Right cardiac atrium (tissue), 5 donors: ENCODE data around the gene EID2. TPM values are rescaled to one million over a fixed set of nuclear protein-coding genes. Genes with fewer than 3 reads are reported as not detected.
A peak's percentile ranks its signal among the peaks of the same experiment; 100 is the strongest.

ENCODE experiments used
- ATAC-seq, 2 donors: fragments of 200-7000 bp; cut with Tn5 transposase; one replicate each; pipeline versions ENCODE4 v1.8.0 to v1.9.1; 2020; ENCODE audit warnings: moderate library complexity in 2 of 2, mild to moderate bottlenecking in 1 of 2
- DNase-seq, 3 donors: peaks; one replicate each; pipeline ENCODE4 v3.0.0-alpha.2; 2020
- H3K27ac ChIP-seq: one replicate; pipeline ENCODE4 v1.5.1; 2013; ENCODE audit warnings: mild to moderate bottlenecking, low read length, control low read depth, moderate library complexity
- H3K27me3 ChIP-seq: one replicate; pipeline ENCODE4 v1.6.1; 2013; ENCODE audit not compliant: control insufficient read depth, insufficient read depth
- H3K4me1 ChIP-seq: one replicate; pipeline ENCODE4 v1.6.1; 2013; ENCODE audit warnings: low read length; ENCODE audit not compliant: control insufficient read depth, insufficient read depth
- H3K4me3 ChIP-seq: one replicate; pipeline ENCODE4 v1.5.1; 2013; ENCODE audit warnings: low read length, control low read depth
- H3K9me3 ChIP-seq: one replicate; pipeline ENCODE4 v1.6.1; 2013; ENCODE audit warnings: low read length; ENCODE audit not compliant: control insufficient read depth
- WGBS: extraction: QIAGEN DNeasy Blood & Tissue Kit; methylation state at CpG from one replicate; pipeline ENCODE4 v1.1.7; 2013; 5-methylcytosine and 5-hydroxymethylcytosine counted together
- intact Hi-C, 4 donors: fragments of 100-400 bp; cut with DNase I; formaldehyde crosslinking; loops; one replicate each; pipeline versions ENCODE4 v1.11.0 to v1.14.0; 2022 to 2023
- polyA plus RNA-seq: library from polyadenylated mRNA; stranded (reverse); fragments of 200-250 nt; gene quantifications from one replicate; pipeline ENCODE4 v1.2.3, GENCODE V29; 2013
- total RNA-seq, 4 donors: library from RNA; stranded (reverse); fragmentation: NEBNext Ultra II Directional; extraction: Animal tissue kit (Norgen Biotek cat#: 25700); gene quantifications; one replicate each; pipeline ENCODE4 v1.2.1, GENCODE V29; 2021
- donor health status: healthy with polysubstance abuse.
- donor health status: DM: no; HTN: yes; CAD: no.
- donor health status: DM: no; HTN: no; CAD: no.
- donor health status: DM: no; HTN: yes; CAD: no; lungs with severe emphysema.
- donor health status: DM: yes; HTN: yes; CAD: no.

The EID2 gene
- total and polyA plus RNA-seq, 5 donors, result 12.3 to 15.0 (median 13.6) TPM

- peak overlapping the region; percentile 97 for H3K27ac ChIP-seq
- ATAC-seq, result no peak
- peak overlapping the region; percentile 88 for H3K4me3 ChIP-seq
- 2% methylated on average over 10 of the region's 10 CpGs for WGBS
- H3K9me3 ChIP-seq, result no peaks in the 10 kb centered on the region
- DNase-seq, result no peak
- H3K27me3 ChIP-seq, result no peaks in the 10 kb centered on the region
- intact Hi-C loops, result loop anchor here in 2 of 4 donors (10.0 kb wide), 1 partner anchor 94 kb away; the partner anchor contains the start of gene SUPT5H (in 2 of the 2)
- H3K4me1 ChIP-seq, result no peaks in the 10 kb centered on the region
Measured at GRCh38 chr19:39539165-39539517, 820 bp downstream of the EID2 start.

DNA sequence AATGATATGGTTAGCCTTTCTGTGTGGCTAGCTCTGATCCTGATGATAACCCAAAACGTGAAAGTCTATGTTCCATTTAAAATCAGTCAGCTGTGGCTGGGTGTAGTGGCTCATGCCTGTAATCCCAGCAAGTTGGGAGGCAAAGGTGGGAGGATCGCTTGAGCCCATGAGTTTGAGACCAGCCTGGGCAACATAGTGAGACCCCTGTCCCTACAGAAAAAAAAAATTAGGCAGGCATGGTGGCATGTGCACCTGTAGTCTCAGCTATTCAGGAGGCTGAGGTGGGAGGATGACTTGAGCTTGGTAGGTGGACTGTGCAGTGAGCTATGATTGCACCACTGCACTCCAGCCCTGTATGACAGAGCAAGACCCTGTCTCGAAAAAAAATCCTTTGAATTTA lies 6.2 kb downstream of the EID2 start:
- Histone ChIP-seq H3K4me1 (no peaks in the 10 kb centered on the region), H3K4me3 (no peak overlapping the region), H3K27ac (no peak overlapping the region), H3K9me3 (no peaks in the 10 kb centered on the region), H3K27me3 (no peaks in the 10 kb centered on the region)
- DNase-seq (no peak), ATAC-seq (no peak)
- 65% methylated on average over 3 of the region's 3 CpGs for WGBS
- intact Hi-C loops, result loop anchor here in 3 of 4 donors (5.0 to 10.0 kb wide), 3 partner anchors 56 to 89 kb away; partner anchors contain the start of gene SUPT5H (in 2 of the 3)

DNA sequence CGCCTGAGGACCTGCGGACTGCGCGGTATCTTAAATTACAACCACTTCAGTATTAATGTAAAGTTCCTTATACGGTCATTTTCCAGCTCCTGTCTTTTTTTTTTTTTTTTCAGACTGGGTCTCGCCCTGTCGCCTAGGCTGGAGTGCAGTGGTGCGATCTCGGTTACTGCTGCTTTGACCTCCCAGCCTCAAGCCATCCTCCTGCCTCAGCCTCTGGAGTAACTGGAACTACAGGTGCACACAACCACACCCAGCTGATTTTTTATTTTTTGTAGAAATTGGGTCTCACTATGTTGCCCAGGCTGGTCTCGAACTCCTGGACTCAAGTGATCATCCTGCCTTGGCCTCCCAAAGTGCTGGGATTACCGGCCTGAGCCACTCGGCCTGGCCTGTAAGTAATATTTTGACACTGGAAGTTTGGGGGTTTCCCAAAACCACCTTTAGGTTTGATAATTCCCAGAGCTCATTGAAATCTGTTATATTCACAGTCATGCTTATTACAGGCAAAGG lies 6.9 kb downstream of the EID2 start:
- DNase-seq, result no peak
- intact Hi-C loops, result loop anchor here in 3 of 4 donors (5.0 to 10.0 kb wide), 3 partner anchors 56 to 88 kb away; partner anchors contain the start of gene SUPT5H (in 2 of the 3)
- Histone ChIP-seq H3K27ac (no peak overlapping the region), H3K4me3 (peak overlapping the region; percentile 15), H3K27me3 (no peaks in the 10 kb centered on the region), H3K4me1 (no peaks in the 10 kb centered on the region), H3K9me3 (no peaks in the 10 kb centered on the region)
- peak in 1 of 2 donors; percentile 9 for ATAC-seq
- WGBS, result 22% methylated on average over 12 of the region's 12 CpGs

DNA sequence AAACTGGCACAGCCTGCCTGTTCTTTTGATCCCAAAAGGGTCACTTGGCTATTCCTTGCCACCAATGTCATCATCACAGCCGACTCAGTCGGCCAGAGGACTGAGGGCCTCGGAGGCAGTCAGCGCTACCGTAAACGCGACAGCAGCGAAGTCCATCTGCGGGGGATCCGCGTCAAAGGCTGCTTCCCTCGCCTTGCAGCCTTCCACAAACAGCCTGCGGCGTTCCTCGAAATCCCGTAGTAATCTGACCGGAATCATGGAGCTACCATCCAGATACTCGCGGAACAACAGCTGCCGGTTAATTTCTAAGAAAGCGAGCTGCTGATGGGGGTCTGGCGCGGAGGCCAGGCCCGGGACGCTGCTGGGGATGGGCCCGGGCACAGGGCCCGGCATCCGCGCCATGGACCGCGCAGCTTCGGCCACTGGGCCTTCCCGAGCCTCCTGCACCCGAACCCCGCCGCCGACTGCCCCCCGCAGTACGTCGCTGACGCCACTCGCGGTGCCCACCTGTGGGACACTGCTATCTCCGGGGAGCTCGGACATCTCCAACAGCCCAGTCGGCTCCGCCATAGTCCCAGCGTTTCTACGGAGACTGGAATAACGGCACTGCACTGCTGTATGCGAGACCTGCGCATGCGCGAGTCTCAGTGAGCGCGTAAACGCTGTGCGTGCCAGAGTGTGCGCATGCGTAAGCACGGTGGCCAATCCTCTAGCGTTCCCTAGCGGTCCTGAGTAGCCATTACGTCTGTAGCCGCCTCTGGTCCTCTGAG lies 7.5 kb downstream of the EID2 start, which contains the start of gene EID2B:
Gene EID2B, minus strand, starts transcription at position 620 of the 770 bp plus-strand sequence. Its CDS starts 50 bp downstream, at position 570.
- Histone ChIP-seq H3K27me3 (no peaks in the 10 kb centered on the region), H3K4me3 (peak within 1 kb of the TSS; percentile 56), H3K27ac (peak within 1 kb of the TSS; percentile 71), H3K4me1 (no peaks in the 10 kb centered on the region), H3K9me3 (no peaks in the 10 kb centered on the region)
- intact Hi-C loops, result loop anchor here in 3 of 4 donors (5.0 to 10.0 kb wide), 3 partner anchors 55 to 88 kb away; partner anchors contain the start of gene SUPT5H (in 2 of the 3)
- ATAC-seq (peak; percentile 98 to 99), DNase-seq (peak; percentile 97 to 99 (median 98))
- WGBS, result under 1% methylated on average over 65 of the region's 65 CpGs

GRCh38 chr19:39531834-39532232 lies 8.1 kb downstream of the EID2 start:
- Histone ChIP-seq H3K9me3 (no peaks in the 10 kb centered on the region), H3K27me3 (no peaks in the 10 kb centered on the region), H3K4me1 (no peaks in the 10 kb centered on the region), H3K4me3 (peak overlapping the region; percentile 56), H3K27ac (no peak overlapping the region)
- intact Hi-C loops, result loop anchor here in 3 of 4 donors (5.0 to 10.0 kb wide), 3 partner anchors 55 to 87 kb away; partner anchors contain the start of gene SUPT5H (in 2 of the 3)
- WGBS, result 33% methylated on average over 14 of the region's 14 CpGs
- ATAC-seq (no peak), DNase-seq (no peak)

DNA sequence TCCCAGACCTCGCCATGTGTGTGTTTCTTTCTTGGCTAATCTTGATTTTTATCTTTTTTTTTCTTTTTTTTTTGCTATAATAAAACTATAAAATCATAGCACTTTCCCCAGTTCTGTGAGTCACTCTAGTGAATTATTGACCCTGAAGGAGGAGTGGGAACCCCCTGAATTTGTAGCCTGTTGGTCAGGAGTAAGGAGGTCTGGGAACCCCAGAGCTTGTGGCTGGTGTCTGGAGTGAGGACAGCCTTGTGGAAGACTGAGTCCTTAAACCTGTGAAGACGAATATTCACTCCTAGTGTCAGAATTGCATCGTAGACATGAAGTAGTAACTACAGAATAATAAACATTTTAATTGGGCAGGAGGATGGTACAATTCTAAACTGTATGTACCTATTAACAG lies 14.8 kb downstream of the EID2 start:
- no peak overlapping the region for H3K27ac ChIP-seq
- H3K9me3 ChIP-seq, result no peaks in the 10 kb centered on the region
- no peaks in the 10 kb centered on the region for H3K4me1 ChIP-seq
- ATAC-seq, result no peak
- WGBS, result 93% methylated on average over 3 of the region's 3 CpGs
- no peak for DNase-seq
- H3K27me3 ChIP-seq, result no peaks in the 10 kb centered on the region
- intact Hi-C loops, result no loop called here
- H3K4me3 ChIP-seq, result no peak overlapping the region

GRCh38 chr19:39524495-39524894 lies 15.5 kb downstream of the EID2 start:
- H3K27ac ChIP-seq, result no peak overlapping the region
- no peak for ATAC-seq
- no peak overlapping the region for H3K4me3 ChIP-seq
- intact Hi-C loops, result no loop called here
- H3K4me1 ChIP-seq, result no peaks in the 10 kb centered on the region
- 87% methylated on average over 8 of the region's 8 CpGs for WGBS
- H3K27me3 ChIP-seq, result no peaks in the 10 kb centered on the region
- DNase-seq, result no peak
- no peaks in the 10 kb centered on the region for H3K9me3 ChIP-seq

DNA sequence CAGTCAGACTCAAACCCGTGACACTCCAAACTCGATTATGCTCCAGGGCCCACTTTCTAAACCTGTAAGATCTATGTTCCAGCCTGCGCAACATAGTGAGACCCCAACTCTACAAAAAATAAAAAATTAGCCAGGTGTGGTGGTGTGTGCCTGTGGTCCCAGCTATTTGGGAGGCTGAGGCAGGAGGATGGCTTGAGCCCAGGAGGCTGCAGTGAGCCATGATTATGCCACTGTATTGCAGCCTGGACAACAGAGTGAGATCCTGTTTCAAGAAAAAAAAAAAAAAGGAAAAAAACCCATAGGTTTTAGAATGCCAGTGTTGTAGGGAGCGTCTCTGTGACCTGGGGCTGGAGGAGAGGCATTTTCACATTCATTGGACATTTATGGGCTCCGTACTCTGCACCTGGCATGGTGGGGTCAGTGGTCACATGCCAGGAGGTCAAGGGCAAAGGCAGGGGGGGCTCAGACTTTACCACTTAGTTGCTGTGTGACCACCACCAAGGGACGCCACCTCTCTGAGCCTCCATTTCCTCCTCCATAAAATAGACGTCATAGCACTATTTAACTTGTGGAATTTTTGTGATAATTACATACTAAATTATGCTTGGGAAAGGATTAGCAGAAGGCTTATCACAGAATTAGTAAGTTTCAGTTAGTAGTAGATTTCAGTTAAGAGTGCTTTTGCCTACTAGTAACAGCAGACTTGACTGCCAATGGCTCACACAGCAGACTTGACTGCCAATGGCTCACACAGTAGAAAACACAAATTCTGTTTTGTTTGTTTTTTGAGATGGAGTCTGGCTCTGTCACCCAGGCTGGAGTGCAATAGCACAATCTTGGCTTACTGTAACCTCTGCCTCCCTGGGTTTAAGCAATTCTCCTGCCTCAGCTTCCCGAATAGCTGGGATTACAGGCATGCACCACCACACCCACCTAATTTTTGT lies 19.1 kb downstream of the EID2 start:
- no peak for DNase-seq
- Histone ChIP-seq H3K27me3 (no peaks in the 10 kb centered on the region), H3K4me1 (no peaks in the 10 kb centered on the region), H3K9me3 (no peaks in the 10 kb centered on the region), H3K27ac (no peak overlapping the region), H3K4me3 (no peak overlapping the region)
- no peak for ATAC-seq
- intact Hi-C loops, result no loop called here
- WGBS, result 85% methylated on average over 8 of the region's 8 CpGs

DNA sequence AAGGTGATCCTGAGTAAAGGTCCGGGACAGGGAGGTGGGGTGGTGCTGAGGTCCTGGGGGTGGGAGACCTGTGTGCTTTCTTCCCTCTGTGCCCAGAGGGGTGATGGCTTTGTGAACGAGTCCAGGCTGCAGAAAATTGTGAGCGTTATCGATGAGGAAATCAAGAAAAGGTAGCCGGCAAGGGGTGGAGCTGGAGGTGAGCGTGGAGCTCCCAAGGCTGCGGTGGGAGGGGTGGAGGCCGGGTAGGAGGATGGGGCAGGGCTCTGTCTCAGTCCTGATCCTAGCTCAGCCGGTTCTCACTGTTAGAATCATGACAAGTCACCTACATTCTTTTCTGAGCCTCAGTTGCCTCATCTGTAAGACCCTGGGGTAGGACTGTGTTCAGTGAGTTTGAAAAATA lies 21.0 kb downstream of the EID2 start:
- H3K9me3 ChIP-seq, result no peaks in the 10 kb centered on the region
- WGBS, result 75% methylated on average over 9 of the region's 9 CpGs
- ATAC-seq, result no peak
- no peak overlapping the region for H3K27ac ChIP-seq
- DNase-seq, result no peak
- H3K4me3 ChIP-seq, result no peak overlapping the region
- H3K27me3 ChIP-seq, result no peaks in the 10 kb centered on the region
- H3K4me1 ChIP-seq, result no peaks in the 10 kb centered on the region
- intact Hi-C loops, result no loop called here

DNA sequence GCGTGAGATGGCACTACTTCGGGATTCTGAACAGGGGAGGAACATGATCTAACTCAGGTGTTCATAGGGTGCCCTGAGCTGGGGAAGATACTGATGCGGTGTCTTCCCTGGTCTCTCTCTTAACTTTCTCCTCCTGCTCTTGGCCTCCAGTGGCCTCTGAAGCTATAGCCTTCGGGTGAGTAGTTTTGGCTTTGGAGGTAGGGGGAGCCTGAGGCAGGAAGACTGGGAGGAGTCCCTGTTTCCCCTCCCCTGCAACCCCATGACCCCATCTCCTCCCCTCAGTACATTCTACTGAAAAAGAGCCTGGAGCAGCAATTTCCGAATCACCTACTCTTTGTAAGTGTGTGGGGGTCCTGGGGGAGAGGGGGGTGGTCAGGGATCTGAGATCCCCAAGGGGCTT lies 21.5 kb downstream of the EID2 start:
- 61% methylated on average over 5 of the region's 5 CpGs for WGBS
- no peak for DNase-seq
- Histone ChIP-seq H3K27me3 (no peaks in the 10 kb centered on the region), H3K9me3 (no peaks in the 10 kb centered on the region), H3K4me1 (no peaks in the 10 kb centered on the region), H3K27ac (no peak overlapping the region), H3K4me3 (no peak overlapping the region)
- ATAC-seq, result no peak
- intact Hi-C loops, result no loop called here
